Left kidney (tissue), 2 donors: ENCODE data around the gene ANKRA2. TPM values are rescaled to one million over a fixed set of nuclear protein-coding genes. Genes with fewer than 3 reads are reported as not detected.

Experiments
- DNase-seq: peaks from one replicate; pipeline ENCODE4 v3.0.0-alpha.2; 2013
- polyA plus RNA-seq: library from polyadenylated mRNA; unstranded; fragments of 120-200 nt; gene quantifications from one replicate; pipeline ENCODE4 v1.2.1, GENCODE V29; 2013; ENCODE audit not compliant: insufficient read length

Gene ANKRA2
- polyA plus RNA-seq, 1 donor: 67.6 TPM

- no peak for DNase-seq
These were observed 1.4 kb downstream of the ANKRA2 start for GRCh38 chr5:73564018-73564417.

GRCh38 chr5:73558950-73559349 is 6.5 kb downstream of the ANKRA2 start:
- DNase-seq: no peak

DNA sequence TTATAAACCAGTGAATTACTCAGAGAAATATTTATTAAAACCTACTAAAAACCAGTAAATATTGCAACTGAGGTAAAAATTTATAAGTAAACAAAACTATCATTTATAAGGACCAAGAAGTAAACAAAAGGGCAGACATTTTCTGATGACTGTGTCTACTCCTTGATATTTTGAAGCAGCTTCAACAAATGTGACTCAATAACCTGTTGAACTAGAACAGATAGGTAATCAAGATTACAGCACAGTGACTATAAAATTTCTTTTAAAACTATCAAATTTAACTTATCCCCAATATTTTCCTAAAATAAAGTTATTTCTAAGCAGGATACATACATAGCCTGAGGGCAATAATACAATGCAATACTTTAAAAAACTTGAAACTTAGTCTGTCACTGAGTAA is 12.8 kb downstream of the ANKRA2 start:
- no peak for DNase-seq

DNA sequence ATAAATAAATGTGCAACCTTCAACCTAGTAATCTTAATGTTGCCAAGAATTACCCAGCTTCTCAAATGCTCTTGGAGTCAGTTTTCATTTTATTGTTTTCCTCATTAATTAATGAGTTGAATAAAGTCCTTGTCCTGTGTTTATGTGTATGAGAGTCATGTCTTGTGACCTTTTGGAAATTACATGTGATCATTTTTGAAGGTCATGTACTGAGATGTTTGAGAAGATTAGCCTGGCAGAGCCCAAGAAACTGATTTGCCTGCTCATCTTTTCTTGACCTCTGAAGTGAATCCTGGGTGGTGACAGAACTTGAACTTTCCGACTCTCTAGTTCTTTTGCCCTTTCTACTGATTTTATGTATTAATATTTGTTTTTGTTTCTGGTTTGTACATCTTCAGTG is 15.4 kb downstream of the ANKRA2 start:
- DNase-seq: no peak

- no peak for DNase-seq
These were observed 20.0 kb downstream of the ANKRA2 start for GRCh38 chr5:73545403-73545779.

- DNase-seq: no peak
These were observed 20.7 kb downstream of the ANKRA2 start for GRCh38 chr5:73544429-73545402.

- no peak for DNase-seq
These were observed 23.4 kb downstream of the ANKRA2 start for GRCh38 chr5:73542020-73542419.

DNA sequence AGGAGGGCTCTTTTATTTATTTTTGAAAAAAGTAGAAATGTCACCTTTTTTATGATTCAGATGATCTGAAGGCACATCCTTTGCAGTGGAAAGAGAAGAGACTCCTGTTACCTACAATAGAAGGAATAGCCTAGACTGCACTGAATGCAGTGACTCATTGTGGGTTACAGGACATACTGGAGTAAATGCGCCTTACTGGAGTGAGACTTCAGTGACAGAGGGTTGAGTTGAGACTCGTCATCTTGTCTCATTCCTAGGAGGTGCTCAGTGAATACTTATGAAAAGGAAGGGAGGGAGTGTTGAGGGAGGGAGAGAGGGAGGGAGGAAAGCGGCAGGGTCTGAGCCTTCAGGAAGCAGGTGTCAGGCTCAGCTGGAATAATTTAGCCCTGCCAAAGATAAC is 25.2 kb downstream of the ANKRA2 start:
- no peak for DNase-seq

DNA sequence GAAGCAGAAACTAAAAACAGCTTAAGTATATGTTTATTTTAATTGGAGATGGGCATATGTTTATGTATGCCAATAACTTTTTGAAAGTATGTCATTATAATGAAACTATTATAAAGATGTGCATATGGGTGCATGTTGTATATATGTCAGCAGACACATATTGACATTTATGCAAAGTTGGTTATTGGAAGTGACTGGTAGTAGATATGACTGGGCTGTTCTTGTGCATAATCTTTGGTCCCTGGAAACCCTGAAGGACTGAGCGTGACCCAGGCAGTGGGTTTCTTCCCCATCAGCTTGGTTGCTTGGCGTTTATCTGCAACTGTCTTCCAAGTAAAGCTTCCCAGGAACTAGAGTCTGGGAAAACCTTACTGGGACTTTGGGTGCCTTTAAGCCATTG is 25.7 kb downstream of the ANKRA2 start:
- DNase-seq: no peak

- DNase-seq: no peak
These were observed 30.5 kb downstream of the ANKRA2 start for GRCh38 chr5:73534971-73535370.

GRCh38 chr5:73534011-73534644 is 31.3 kb downstream of the ANKRA2 start:
- no peak for DNase-seq

GRCh38 chr5:73532195-73532594 is 33.2 kb downstream of the ANKRA2 start:
- no peak for DNase-seq

DNA sequence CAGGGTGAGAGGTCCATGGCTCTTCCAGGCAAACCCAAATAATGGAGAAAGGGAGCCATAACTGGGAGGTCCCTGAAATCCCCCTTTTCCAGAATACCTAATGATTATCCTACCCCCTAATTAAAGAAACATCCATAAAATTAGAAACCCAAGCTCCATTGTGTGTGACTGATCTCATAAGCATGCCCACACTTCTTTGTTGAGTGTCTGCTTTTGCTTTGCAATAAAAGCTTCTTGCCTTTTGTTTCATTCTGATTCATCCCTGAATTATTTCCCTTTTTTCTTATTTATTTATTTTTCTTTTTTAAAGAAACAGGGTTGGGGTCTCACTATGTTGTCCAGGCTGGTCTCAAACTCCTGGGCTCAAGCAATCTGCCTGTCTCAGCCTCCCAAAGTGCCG is 34.1 kb downstream of the ANKRA2 start:
- no peak for DNase-seq

DNA sequence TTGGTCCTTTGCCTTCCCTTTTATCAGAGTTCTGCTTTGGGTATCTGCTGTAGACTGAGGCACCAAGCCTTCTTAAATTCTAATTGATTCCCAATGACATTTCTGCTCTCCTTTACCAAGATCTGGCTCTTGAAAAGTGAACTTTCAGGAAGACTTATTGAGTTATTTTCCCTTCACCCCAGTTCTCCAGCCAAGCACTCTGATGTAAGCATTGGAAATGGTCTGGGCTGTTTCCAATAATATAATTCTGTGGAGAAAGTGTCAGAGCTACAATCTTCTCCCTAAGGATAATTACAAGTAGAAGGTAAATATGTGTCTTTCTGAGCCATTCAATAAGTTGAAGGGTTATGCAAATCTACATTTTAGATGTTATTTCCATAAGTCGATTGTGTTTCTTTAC is 36.4 kb downstream of the ANKRA2 start:
- DNase-seq: no peak

GRCh38 chr5:73528248-73528647 is 37.2 kb downstream of the ANKRA2 start:
- no peak for DNase-seq

- no peak for DNase-seq
These were observed 39.7 kb downstream of the ANKRA2 start for GRCh38 chr5:73525606-73526203.

- no peak for DNase-seq
These were observed 41.6 kb downstream of the ANKRA2 start for GRCh38 chr5:73523861-73524260.

DNA sequence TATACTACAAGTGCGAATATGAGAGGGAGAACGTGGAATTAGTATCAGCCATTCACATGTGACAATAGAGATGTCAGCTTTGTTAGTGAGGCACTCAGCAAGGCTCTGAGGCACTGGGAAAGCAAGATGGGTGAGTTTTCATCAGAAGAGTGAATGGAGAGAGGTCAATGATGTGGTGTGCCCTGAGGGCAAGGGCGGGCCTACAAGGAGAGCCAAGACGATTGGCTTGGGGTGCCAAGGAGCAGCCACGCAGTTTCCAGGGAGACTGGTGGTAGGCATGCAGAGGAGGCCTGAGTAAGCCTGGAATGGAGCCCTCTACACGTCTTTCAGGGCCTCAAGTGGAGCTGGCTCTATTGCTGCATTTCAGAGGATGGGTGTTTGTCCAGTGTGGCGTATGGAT is 42.5 kb downstream of the ANKRA2 start:
- no peak for DNase-seq

- DNase-seq: peak; percentile 83
These were observed 45.7 kb downstream of the ANKRA2 start for GRCh38 chr5:73519531-73520283.

GRCh38 chr5:73515232-73515631 is 50.2 kb downstream of the ANKRA2 start:
- DNase-seq: no peak

DNA sequence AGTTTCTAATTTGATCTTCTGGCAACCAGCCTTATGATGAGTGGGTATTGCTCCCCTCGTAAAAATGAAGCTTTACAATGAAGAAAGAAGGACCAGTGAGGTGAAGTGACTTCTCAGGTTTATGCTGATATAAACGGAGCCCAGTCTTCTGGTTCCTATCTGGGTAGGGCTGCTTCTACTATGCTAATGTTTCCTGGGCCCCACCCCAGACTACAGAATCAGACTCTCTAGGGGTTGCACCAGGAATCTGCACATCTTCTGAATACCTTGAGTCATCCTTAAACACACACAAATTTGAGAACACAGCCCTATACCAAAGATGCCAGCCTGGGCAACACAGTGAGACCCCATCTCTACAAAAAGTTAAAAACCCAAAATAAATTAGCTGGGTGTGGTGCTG is 51.0 kb downstream of the ANKRA2 start:
- DNase-seq: no peak

DNA sequence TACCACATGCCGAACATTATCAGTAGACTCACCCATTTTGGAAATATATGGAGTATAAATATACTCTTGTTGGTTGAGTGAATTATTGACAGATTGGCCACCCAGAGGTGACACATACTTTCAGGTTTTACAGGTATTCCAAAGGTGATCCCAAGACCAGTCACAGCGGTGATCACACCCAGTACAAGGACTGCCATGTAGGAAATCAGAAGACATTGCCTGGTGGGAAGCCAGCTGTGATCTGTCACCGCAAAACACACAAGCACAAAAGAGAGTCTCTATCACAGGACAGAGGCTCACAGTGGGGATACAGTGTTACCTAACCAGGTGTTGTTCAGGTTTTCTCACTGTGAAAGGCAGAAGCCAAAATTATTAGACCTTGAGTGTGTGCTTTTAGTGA is 51.4 kb downstream of the ANKRA2 start:
- DNase-seq: no peak
